ENCODE measurements around the gene RNF150.
"Not testable (repeated sequence)": the region's sequence is repeated elsewhere in the genome, so short reads cannot be mapped to it uniquely, and the experiment has no call there.

Gene RNF150

DNA sequence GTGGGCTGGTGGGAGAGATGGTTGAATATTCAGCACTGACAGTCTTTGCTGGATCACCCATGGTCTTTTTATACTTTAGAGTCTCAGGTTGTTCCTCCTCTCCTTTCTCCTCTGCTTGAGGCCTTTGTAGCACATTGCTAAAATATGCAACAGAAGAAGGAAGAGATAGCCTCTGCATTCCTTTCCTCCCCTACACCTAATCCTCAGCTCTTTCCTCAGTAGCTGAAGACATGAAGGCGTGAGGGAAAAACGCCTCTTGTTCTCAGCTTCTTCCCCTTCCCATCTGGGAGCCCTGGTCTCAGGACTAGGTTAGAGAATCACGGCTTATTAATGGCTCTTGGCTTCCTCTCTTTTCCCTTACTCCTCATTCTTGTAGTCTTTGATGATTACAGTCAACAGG is 76.8 kb downstream of the RNF150 start:
- no peak for ATAC-seq (replicated peaks; ENCODE audit: extremely low read depth, poor library complexity, severe bottlenecking)
- DNase-seq (ENCODE audit: low spot score in 2 of 2): no peak
- Mint-ChIP-seq H3K36me3 (ENCODE audit: insufficient read depth) (no peaks in the 10 kb centered on the region), H3K9me3 (no peaks in the 10 kb centered on the region), H3K27ac (ENCODE audit: low read depth) (no peak overlapping the region), H3K27me3 (no peaks in the 10 kb centered on the region), H3K4me3 (no peak overlapping the region), H3K4me1 (no peaks in the 10 kb centered on the region)

DNA sequence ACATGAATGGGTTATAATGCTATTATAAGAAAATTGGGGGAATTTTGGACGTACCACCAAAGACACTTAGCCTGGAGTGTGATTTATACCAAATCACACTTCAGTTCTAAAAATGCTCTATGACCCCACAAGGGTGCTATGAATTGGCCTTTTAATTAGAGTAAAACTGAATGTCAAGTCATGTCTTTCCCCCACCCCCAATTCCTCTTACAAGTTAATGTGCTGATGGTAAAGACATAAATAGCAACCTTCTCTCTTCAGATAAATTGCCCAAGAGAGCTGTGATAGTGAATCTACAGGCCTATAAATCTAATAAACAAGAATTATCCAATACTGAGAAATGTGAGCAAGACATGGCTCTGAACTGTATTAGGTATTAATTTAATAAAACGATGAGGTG is 78.8 kb downstream of the RNF150 start:
- no peaks in the 10 kb centered on the region for H3K27me3 Mint-ChIP-seq
- ATAC-seq (replicated peaks; ENCODE audit: extremely low read depth, poor library complexity, severe bottlenecking): no peak
- DNase-seq (ENCODE audit: low spot score in 2 of 2): no peak
- no peak overlapping the region for H3K27ac Mint-ChIP-seq (ENCODE audit: low read depth)
- no peaks in the 10 kb centered on the region for H3K9me3 Mint-ChIP-seq
- H3K4me1 Mint-ChIP-seq: no peaks in the 10 kb centered on the region
- H3K36me3 Mint-ChIP-seq (ENCODE audit: insufficient read depth): peaks cover 2% of the 10 kb centered on the region
- H3K4me3 Mint-ChIP-seq: no peak overlapping the region

DNA sequence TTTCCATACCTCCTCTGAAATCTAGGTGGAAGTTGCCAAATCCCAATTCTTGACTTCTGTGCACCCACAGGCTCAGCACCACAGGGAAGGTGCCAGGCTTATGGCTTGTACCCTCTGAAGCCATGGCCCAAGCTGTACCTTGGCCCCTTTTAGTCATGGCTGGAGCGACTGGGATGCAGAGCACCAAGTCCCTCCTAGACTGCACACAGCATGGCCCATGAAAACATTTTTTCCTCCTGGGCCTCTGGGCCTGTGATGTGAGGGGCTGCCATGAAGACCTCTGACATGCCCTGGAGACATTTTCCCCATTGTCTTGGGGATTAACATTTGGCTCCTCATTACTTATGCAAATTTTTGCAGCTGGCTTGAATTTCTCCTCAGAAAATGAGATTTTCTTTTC is 82.3 kb downstream of the RNF150 start:
- not testable (repeated sequence) for H3K27me3 Mint-ChIP-seq; H3K27ac Mint-ChIP-seq (ENCODE audit: low read depth); DNase-seq (ENCODE audit: low spot score in 2 of 2); H3K4me3 Mint-ChIP-seq; ATAC-seq (replicated peaks; ENCODE audit: extremely low read depth, poor library complexity, severe bottlenecking); H3K9me3 Mint-ChIP-seq; H3K36me3 Mint-ChIP-seq (ENCODE audit: insufficient read depth); H3K4me1 Mint-ChIP-seq

DNA sequence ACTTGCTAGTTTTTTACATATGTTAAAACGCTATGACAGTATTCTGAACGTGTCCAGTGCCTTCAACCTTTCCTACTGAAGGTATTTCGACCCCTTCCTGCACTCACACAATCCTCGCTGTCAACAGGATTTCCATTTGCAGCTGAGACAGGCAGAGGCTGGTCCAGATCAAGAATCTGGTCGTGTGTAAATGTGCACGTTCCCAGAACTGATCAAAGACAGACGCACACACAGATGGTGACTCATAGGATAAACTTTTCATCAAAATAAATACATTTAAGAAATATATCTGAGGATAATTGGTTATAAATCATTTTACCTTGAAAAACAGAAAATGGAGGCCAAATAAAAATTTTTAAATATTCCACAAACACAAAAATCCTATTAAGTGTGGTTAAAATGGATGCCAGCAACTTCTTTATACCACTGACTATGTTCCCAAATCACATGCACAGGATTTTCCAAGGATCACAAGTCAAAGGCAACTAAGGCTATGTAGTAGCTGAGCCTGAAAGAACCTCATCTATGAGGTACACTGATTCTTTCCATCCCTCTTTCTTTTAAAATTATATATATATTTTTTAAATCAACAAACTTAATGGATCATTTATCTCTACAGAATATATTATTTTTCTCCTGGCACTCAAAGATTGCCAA is 85.9 kb downstream of the RNF150 start:
- H3K27ac Mint-ChIP-seq (ENCODE audit: low read depth): no peak overlapping the region
- DNase-seq (ENCODE audit: low spot score in 2 of 2) (no peak), ATAC-seq (replicated peaks; ENCODE audit: extremely low read depth, poor library complexity, severe bottlenecking) (no peak)

DNA sequence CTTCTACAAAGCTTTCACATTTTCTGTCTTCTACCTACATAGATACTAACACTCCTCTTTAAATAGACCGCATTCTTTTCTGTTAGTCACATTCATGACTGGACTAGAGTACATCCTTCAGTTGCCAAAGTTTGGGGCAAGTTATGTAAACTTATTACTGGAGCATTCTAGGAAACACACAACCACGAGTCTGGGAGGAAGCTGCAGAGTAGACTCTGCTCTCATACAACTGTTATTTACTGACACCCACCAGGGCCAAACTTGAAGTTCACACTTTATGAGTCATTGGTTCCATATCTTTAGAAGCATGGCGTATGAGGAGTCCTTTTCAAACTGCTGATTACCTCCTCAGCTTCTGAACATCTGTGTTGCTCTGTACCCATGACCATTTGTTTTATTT is 87.0 kb downstream of the RNF150 start:
- no peak for ATAC-seq (replicated peaks; ENCODE audit: extremely low read depth, poor library complexity, severe bottlenecking)
- Mint-ChIP-seq H3K27ac (ENCODE audit: low read depth) (no peak overlapping the region), H3K4me1 (no peaks in the 10 kb centered on the region), H3K9me3 (peaks cover 9% of the 10 kb centered on the region), H3K27me3 (no peaks in the 10 kb centered on the region), H3K4me3 (no peak overlapping the region), H3K36me3 (ENCODE audit: insufficient read depth) (peaks cover 2% of the 10 kb centered on the region)
- DNase-seq (ENCODE audit: low spot score in 2 of 2): no peak

More for the DNA sequence above, 85.9 kb downstream of the RNF150 start:
- Mint-ChIP-seq H3K36me3 (ENCODE audit: insufficient read depth) (peaks cover 2% of the 10 kb centered on the region), H3K27me3 (no peaks in the 10 kb centered on the region), H3K4me1 (no peaks in the 10 kb centered on the region), H3K9me3 (peaks cover 9% of the 10 kb centered on the region), H3K4me3 (no peak overlapping the region)

DNA sequence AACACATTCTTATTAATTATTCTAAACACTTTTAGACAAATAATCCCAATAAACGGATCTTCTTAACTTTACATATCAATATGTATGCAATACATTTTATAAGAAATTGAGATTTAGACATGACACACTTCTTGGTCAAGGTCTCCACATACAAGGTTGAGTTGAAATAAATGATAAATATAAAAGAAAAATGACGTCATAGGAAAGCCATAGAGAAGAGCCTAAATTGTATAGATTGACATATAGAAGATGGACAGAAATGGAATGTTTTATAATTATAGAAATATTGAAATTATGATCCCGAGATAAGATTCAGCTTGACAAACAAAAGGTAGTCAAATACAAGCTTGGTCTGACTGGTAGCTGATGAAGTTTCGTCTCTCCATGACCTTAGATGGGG is 87.4 kb downstream of the RNF150 start:
- no peaks in the 10 kb centered on the region for H3K27me3 Mint-ChIP-seq
- peaks cover 9% of the 10 kb centered on the region for H3K9me3 Mint-ChIP-seq
- H3K4me3 Mint-ChIP-seq: no peak overlapping the region
- DNase-seq (ENCODE audit: low spot score in 2 of 2) (no peak), ATAC-seq (replicated peaks; ENCODE audit: extremely low read depth, poor library complexity, severe bottlenecking) (no peak)
- H3K4me1 Mint-ChIP-seq: no peaks in the 10 kb centered on the region
- H3K27ac Mint-ChIP-seq (ENCODE audit: low read depth): no peak overlapping the region
- peaks cover under 1% of the 10 kb centered on the region for H3K36me3 Mint-ChIP-seq (ENCODE audit: insufficient read depth)

DNA sequence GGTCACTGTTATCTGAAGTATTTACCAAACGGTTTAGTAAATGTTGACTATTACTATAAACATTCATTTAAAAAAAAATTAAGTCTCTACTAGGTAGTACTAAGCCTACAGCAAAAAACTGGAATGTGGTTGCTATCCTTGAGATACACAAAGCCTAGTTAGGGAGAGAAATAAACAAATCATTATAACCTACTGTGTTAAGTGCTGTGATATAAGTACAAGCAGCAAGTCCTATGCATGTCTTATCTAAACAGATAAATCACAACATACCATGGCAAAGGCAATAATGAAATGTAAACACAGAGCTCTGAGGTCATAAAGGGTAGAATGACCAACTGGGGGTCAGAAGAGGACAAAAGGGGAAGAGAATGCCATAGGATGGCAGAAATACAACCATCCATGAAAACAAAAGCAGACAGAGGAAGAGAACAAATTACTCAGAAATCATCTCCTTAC is 92.2 kb downstream of the RNF150 start:
- no peaks in the 10 kb centered on the region for H3K36me3 Mint-ChIP-seq (ENCODE audit: insufficient read depth)
- ATAC-seq (replicated peaks; ENCODE audit: extremely low read depth, poor library complexity, severe bottlenecking): no peak
- peaks cover 5% of the 10 kb centered on the region for H3K9me3 Mint-ChIP-seq
- no peaks in the 10 kb centered on the region for H3K27me3 Mint-ChIP-seq
- H3K27ac Mint-ChIP-seq (ENCODE audit: low read depth): no peak overlapping the region
- no peak for DNase-seq (ENCODE audit: low spot score in 2 of 2)
- no peak overlapping the region for H3K4me3 Mint-ChIP-seq
- H3K4me1 Mint-ChIP-seq: no peaks in the 10 kb centered on the region

DNA sequence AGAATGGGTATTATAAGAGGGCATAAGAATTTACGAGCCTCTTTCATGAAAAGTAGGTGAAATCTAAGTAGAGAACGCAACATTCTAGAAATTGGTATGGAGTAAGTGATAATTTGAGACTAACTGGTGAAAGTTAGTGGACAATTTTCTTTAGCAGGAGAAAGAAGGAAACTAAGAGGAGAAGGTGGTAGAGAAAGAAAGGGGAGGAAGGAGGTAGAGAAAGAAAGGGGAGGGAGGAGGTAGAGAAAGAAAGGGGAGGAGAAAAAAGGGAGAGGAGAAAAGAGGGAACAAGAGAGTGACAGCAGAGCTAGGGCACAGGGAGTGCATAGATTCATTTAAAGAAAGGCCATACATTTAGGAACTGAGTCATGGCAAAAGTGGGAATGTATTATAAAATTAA is 94.1 kb downstream of the RNF150 start:
- Mint-ChIP-seq H3K27ac (ENCODE audit: low read depth) (no peak overlapping the region), H3K9me3 (peaks cover 5% of the 10 kb centered on the region), H3K27me3 (no peaks in the 10 kb centered on the region), H3K4me1 (no peaks in the 10 kb centered on the region), H3K4me3 (no peak overlapping the region), H3K36me3 (ENCODE audit: insufficient read depth) (no peaks in the 10 kb centered on the region)
- no peak for ATAC-seq (replicated peaks; ENCODE audit: extremely low read depth, poor library complexity, severe bottlenecking)
- no peak for DNase-seq (ENCODE audit: low spot score in 2 of 2)

DNA sequence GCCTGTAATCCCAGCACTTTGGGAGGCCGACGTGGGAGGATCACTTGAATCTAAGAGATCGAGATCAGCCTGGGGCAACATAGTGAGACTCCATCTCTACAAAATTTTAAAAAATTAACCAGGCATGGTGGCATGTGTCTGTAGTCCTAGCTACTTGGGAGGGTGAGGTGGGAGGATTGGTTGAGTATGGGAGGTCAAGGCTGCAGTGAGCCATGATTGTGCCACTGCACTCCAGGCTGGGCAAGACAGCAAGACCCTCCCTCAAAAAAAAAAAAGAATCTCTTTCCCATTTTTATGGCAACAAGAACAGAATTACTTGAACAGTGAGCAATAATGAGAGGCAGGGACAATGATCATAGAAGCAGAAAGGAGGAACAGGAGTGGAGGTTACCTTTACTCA is 94.8 kb downstream of the RNF150 start:
- Mint-ChIP-seq H3K4me3 (no peak overlapping the region), H3K36me3 (ENCODE audit: insufficient read depth) (no peaks in the 10 kb centered on the region), H3K4me1 (no peaks in the 10 kb centered on the region), H3K9me3 (peaks cover 5% of the 10 kb centered on the region), H3K27ac (ENCODE audit: low read depth) (no peak overlapping the region), H3K27me3 (no peaks in the 10 kb centered on the region)
- DNase-seq (ENCODE audit: low spot score in 2 of 2): no peak
- no peak for ATAC-seq (replicated peaks; ENCODE audit: extremely low read depth, poor library complexity, severe bottlenecking)

DNA sequence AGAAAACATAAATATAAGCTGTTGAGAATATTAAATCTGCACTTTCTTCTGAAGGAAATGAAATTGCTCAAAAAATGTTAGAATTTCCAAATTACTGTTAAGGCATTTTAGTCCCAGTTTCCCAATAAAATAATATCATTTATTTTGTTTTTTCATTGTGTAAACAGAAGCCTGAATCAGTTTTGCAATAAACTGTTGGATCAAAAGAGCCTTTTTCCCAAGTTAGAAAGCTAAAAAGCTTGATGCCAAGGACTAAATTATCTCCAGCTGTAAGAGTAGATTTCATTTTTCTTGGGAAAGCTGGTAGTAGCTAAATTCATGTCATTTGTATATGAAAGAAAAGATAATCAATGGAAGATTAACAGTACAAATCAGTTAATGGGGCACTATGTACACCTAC is 95.8 kb downstream of the RNF150 start:
- no peaks in the 10 kb centered on the region for H3K36me3 Mint-ChIP-seq (ENCODE audit: insufficient read depth)
- H3K9me3 Mint-ChIP-seq: peaks cover 5% of the 10 kb centered on the region
- ATAC-seq (replicated peaks; ENCODE audit: extremely low read depth, poor library complexity, severe bottlenecking) (no peak), DNase-seq (ENCODE audit: low spot score in 2 of 2) (no peak)
- H3K27ac Mint-ChIP-seq (ENCODE audit: low read depth): no peak overlapping the region
- H3K27me3 Mint-ChIP-seq: no peaks in the 10 kb centered on the region
- H3K4me3 Mint-ChIP-seq: no peak overlapping the region
- no peaks in the 10 kb centered on the region for H3K4me1 Mint-ChIP-seq

DNA sequence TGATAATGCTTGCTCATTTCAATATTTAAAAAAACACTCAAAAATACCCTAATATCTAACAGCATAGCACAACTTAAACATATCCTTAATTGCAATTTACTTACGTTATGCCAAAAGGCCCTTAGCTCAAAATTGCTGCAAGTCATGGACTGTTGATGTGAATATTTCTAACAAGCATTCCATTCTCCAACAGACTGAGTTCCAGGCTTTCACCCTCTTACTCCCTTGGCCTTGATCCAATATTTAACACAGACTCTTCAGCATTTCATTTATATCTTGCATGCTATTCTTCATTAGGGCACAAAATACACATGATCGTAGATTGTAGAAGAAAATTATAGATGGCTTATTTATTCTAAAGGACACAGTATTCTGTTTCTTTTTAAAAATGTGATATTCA is 96.5 kb downstream of the RNF150 start:
- Mint-ChIP-seq H3K4me3 (no peak overlapping the region), H3K27ac (ENCODE audit: low read depth) (no peak overlapping the region), H3K36me3 (ENCODE audit: insufficient read depth) (no peaks in the 10 kb centered on the region), H3K4me1 (no peaks in the 10 kb centered on the region), H3K27me3 (no peaks in the 10 kb centered on the region), H3K9me3 (peaks cover 5% of the 10 kb centered on the region)
- DNase-seq (ENCODE audit: low spot score in 2 of 2) (no peak), ATAC-seq (replicated peaks; ENCODE audit: extremely low read depth, poor library complexity, severe bottlenecking) (no peak)

DNA sequence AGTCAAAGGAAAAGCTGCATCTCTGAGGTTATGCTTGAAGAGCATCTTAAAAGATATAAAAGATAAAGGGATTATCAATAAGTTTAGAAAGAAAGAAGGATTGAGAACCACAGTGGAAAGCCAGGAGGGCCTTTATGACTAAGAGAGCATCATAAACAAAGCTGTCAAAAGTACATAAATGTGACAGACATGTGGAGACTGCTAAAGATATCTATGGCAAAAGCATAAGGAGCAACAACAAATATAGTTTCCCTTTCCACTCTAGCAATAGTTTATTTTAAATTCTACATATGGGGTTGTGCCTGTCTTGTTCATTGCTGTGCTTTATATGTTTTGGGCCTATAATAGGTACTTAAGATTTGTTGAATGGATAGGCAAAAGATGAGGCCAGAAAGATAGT is 97.3 kb downstream of the RNF150 start:
- Mint-ChIP-seq H3K4me3 (no peak overlapping the region), H3K9me3 (peaks cover 5% of the 10 kb centered on the region), H3K27ac (ENCODE audit: low read depth) (no peak overlapping the region), H3K27me3 (no peaks in the 10 kb centered on the region), H3K36me3 (ENCODE audit: insufficient read depth) (no peaks in the 10 kb centered on the region), H3K4me1 (no peaks in the 10 kb centered on the region)
- ATAC-seq (replicated peaks; ENCODE audit: extremely low read depth, poor library complexity, severe bottlenecking) (no peak), DNase-seq (ENCODE audit: low spot score in 2 of 2) (no peak)

DNA sequence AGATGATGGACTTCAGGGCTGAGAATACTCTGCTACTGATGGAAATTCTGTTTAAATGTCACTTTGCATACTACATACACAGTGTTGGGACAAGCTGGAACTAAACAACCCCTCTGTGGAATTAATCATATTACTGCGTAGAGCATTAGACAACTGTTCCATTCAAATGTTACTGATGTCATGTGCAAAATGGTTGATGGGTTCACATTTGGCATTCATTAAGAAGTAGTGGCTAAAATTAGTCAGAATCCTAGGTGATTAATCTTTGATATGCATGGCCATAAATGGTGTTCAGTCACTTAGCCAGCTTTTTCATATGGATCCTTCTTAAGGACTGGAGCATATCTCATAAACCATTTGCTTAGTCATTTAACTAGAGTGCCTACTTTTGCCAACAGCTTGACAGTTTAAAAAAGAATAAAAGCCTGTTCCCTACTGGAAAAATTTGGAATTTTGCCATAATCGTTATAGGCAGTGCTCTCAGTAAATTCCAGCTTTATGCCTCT is 105.2 kb downstream of the RNF150 start:
- no peak for DNase-seq (ENCODE audit: low spot score in 2 of 2)
- Mint-ChIP-seq H3K36me3 (ENCODE audit: insufficient read depth) (no peaks in the 10 kb centered on the region), H3K27ac (ENCODE audit: low read depth) (no peak overlapping the region), H3K4me1 (no peaks in the 10 kb centered on the region), H3K27me3 (no peaks in the 10 kb centered on the region), H3K9me3 (no peaks in the 10 kb centered on the region), H3K4me3 (no peak overlapping the region)
- ATAC-seq (replicated peaks; ENCODE audit: extremely low read depth, poor library complexity, severe bottlenecking): no peak
